ENCODE results near the gene PIBF1.

- no peak for TF ChIP-seq YY1 (IDR thresholded peaks at IDR 0.05; ENCODE audit: insufficient read depth, insufficient read length)
- TF ChIP-seq SUZ12 (IDR thresholded peaks at IDR 0.05; ENCODE audit: extremely low read depth, insufficient read depth, insufficient read length), result no peak
These were observed 229.8 kb downstream of the PIBF1 start for GRCh38 chr13:73011751-73012150.
